PC-3 (cell line): ENCODE measurements around the gene TLX3. TPM values are rescaled to one million over a fixed set of nuclear protein-coding genes. Genes with fewer than 3 reads are reported as not detected.

Source experiments
- ATAC-seq: fragments of 200-7000 bp; cut with Tn5 transposase; 2 replicates; pipeline ENCODE4 v1.9.1; 2020; ENCODE audit warnings: mild to moderate bottlenecking, moderate library complexity
- BruUV-seq: library from RNA; stranded (reverse); fragments of 400-500 nt; replicated peaks from 2 replicates; lab custom pipeline; 2021; lab: Mats Ljungman, UMichigan
- CTCF ChIA-PET: fragments of 300-600 bp; sonication (Branson Sonifier 250); formaldehyde crosslinking; loops from one replicate; lab custom pipeline; 2022; ENCODE audit warnings: antibody characterized with exemption; lab: Charles Lee
- POLR2A ChIA-PET: fragments of 300-600 bp; sonication (Branson Sonifier 250); formaldehyde crosslinking; loops from one replicate; lab custom pipeline; 2022; ENCODE audit warnings: antibody characterized with exemption; ENCODE audit not compliant: unreplicated experiment; lab: Charles Lee
- DNase-seq: peaks from one replicate; pipeline ENCODE4 v3.0.0-alpha.2; 2015
- H2AFZ ChIP-seq: fragments of 300-600 bp; sonication (generic); 2 replicates; pipeline ENCODE4 v1.6.0; 2016; ENCODE audit warnings: antibody characterized with exemption, low read length
- H3F3A ChIP-seq: fragments of 300-600 bp; sonication (generic); one replicate; pipeline ENCODE4 v1.6.0; 2017; ENCODE audit warnings: antibody characterized with exemption, low read length, control low read depth, mild to moderate bottlenecking; ENCODE audit not compliant: unreplicated experiment
- H3K27ac ChIP-seq: fragments of 300-600 bp; sonication (generic); 2 replicates; pipeline ENCODE4 v1.5.1; 2016; ENCODE audit warnings: mild to moderate bottlenecking, low read length
- H3K27me3 ChIP-seq: fragments of 300-600 bp; sonication (generic); 2 replicates; pipeline ENCODE4 v1.6.1; 2016; ENCODE audit warnings: low read length, mixed read lengths
- H3K36me3 ChIP-seq: fragments of 300-600 bp; sonication (generic); 2 replicates; pipeline ENCODE4 v1.6.1; 2016; ENCODE audit warnings: low read depth, mixed run types, low read length, mixed read lengths
- H3K4me1 ChIP-seq: fragments of 300-600 bp; sonication (generic); 2 replicates; pipeline ENCODE4 v1.5.1; 2016; ENCODE audit warnings: low read length; ENCODE audit not compliant: insufficient read depth
- H3K4me2 ChIP-seq: fragments of 300-600 bp; sonication (generic); 2 replicates; pipeline ENCODE4 v1.6.0; 2016; ENCODE audit warnings: low read length
- H3K4me3 ChIP-seq: fragments of 300-600 bp; sonication (generic); 2 replicates; pipeline ENCODE4 v1.5.1; 2016; ENCODE audit warnings: mild to moderate bottlenecking, low read length, mixed read lengths
- H3K79me2 ChIP-seq: fragments of 300-600 bp; sonication (generic); 2 replicates; pipeline ENCODE4 v1.6.1; 2017; ENCODE audit warnings: low read length, mixed read lengths
- H3K9ac ChIP-seq: fragments of 300-600 bp; sonication (generic); 2 replicates; pipeline ENCODE4 v1.6.0; 2016; ENCODE audit warnings: mild to moderate bottlenecking, low read length
- H3K9me2 ChIP-seq: fragments of 300-600 bp; sonication (generic); replicated peaks from 2 replicates; pipeline ENCODE4 v1.6.1; 2016; ENCODE audit warnings: mixed run types, low read length, mixed read lengths
- H3K9me3 ChIP-seq: fragments of 300-600 bp; sonication (generic); 2 replicates; pipeline ENCODE4 v1.6.1; 2016; ENCODE audit warnings: low read length, mixed read lengths
- H4K20me1 ChIP-seq: fragments of 300-600 bp; sonication (generic); 2 replicates; pipeline ENCODE4 v1.6.1; 2016; ENCODE audit warnings: low read length, mixed read lengths
- CTCF ChIP-seq: fragments of 300-600 bp; sonication (generic); conservative IDR thresholded peaks from 2 replicates; pipeline ENCODE4 v1.5.1; 2017; ENCODE audit warnings: antibody characterized with exemption, low read depth, mild to moderate bottlenecking, low read length
- EZH2 ChIP-seq: fragments of 300-600 bp; sonication (generic); IDR thresholded peaks from one replicate; pipeline ENCODE4 v1.6.1; 2017; ENCODE audit warnings: antibody characterized with exemption, mild to moderate bottlenecking, low read length; ENCODE audit not compliant: unreplicated experiment
- EZH2phosphoT487 ChIP-seq: fragments of 300-600 bp; sonication (generic); IDR thresholded peaks from 2 replicates; pipeline ENCODE4 v1.6.1; 2018; ENCODE audit warnings: mild to moderate bottlenecking, antibody characterized with exemption, low read length, borderline replicate concordance
- intact Hi-C: fragments of 100-400 bp; cut with micrococcal nuclease; formaldehyde crosslinking; loops from 2 replicates; pipeline ENCODE4 v1.9.0; 2023
- total RNA-seq: library from RNA; depleted of rRNA; stranded (reverse); fragments of >200 nt; gene quantifications from 2 replicates; pipeline ENCODE4 v1.2.3, GENCODE V29; 2014

TLX3 gene
- total RNA-seq, 1 experiment from 2014 or later = not detected

DNA sequence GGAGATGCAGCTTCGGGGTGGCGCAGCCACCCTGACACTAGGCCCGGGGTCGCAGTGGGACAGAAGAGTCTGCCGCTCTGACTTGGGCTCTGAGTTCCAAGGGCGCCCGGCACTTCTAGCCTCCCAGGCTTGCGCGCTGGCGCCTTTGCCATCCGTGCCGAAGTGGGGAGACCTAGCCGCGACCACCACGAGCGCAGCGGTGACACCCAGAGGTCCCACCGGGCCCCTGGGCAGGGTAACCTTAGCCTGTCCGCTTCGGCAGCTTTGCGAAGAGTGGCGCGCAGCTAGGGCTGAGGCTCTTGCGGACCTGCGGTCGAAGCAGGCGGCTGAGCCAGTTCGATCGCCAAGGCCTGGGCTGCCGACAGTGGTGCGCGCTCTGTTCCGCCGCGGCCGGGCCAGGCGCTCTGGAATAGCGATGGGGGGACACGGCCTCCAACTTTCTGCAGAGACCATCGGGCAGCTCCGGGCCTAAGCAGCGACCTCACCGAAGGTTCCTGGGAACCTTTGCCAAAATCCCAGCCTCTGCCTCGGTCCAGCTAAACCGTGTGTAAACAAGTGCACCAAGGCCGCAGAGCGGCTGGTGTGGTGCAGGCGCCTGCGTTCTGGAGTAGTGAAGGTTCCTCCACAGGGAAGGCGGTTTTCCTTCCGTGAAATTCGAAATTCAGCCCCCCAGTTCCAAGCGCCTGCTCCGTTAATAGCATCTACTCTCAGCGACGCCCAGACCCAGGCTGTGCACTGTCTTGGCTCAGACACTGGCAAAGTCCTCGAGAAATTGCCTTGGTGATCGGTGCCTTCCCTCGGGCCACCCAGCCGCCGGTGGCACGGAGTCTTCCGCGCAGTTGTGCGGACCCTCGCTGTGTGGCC, 7.4 kb downstream of the TLX3 start:
- ATAC-seq (no peak), DNase-seq (no peak)
- CTCF ChIA-PET = no interaction called here
- H3K4me3 ChIP-seq = no peak overlapping the region
- H3K36me3 ChIP-seq = no peaks in the 10 kb centered on the region
- no TSS peak for BruUV-seq
- H3K79me2 ChIP-seq = no peaks in the 10 kb centered on the region
- H3K27me3 ChIP-seq = peaks cover 46% of the 10 kb centered on the region
- POLR2A ChIA-PET = no interaction called here
- H4K20me1 ChIP-seq = no peaks in the 10 kb centered on the region
- no peaks in the 10 kb centered on the region for H3K9me3 ChIP-seq
- no peaks in the 10 kb centered on the region for H3K9me2 ChIP-seq
- no peaks in the 10 kb centered on the region for H3F3A ChIP-seq
- H3K27ac ChIP-seq = no peak overlapping the region
- H3K9ac ChIP-seq = no peak overlapping the region
- intact Hi-C loops = no loop called here
- no peak for TF ChIP-seq EZH2phosphoT487
- no peak for TF ChIP-seq CTCF
- no peak overlapping the region for H2AFZ ChIP-seq
- H3K4me2 ChIP-seq = no peak overlapping the region
- H3K4me1 ChIP-seq = no peaks in the 10 kb centered on the region

GRCh38 chr5:171317230-171317629, 8.2 kb downstream of the TLX3 start:
- no peaks in the 10 kb centered on the region for H4K20me1 ChIP-seq
- no peaks in the 10 kb centered on the region for H3K4me1 ChIP-seq
- H3K9me3 ChIP-seq = no peaks in the 10 kb centered on the region
- ATAC-seq = no peak
- intact Hi-C loops = no loop called here
- no peaks in the 10 kb centered on the region for H3K9me2 ChIP-seq
- TF ChIP-seq EZH2phosphoT487 (no peak), EZH2 (no peak), CTCF (no peak)
- no peak overlapping the region for H3K9ac ChIP-seq
- POLR2A ChIA-PET = no interaction called here
- BruUV-seq = no TSS peak
- no peak for DNase-seq
- no peak overlapping the region for H3K4me3 ChIP-seq
- no peak overlapping the region for H2AFZ ChIP-seq
- H3K36me3 ChIP-seq = no peaks in the 10 kb centered on the region
- H3K27ac ChIP-seq = no peak overlapping the region
- no peak overlapping the region for H3K4me2 ChIP-seq
- H3F3A ChIP-seq = no peaks in the 10 kb centered on the region
- peaks cover 46% of the 10 kb centered on the region for H3K27me3 ChIP-seq
- CTCF ChIA-PET = no interaction called here
- H3K79me2 ChIP-seq = no peaks in the 10 kb centered on the region

DNA sequence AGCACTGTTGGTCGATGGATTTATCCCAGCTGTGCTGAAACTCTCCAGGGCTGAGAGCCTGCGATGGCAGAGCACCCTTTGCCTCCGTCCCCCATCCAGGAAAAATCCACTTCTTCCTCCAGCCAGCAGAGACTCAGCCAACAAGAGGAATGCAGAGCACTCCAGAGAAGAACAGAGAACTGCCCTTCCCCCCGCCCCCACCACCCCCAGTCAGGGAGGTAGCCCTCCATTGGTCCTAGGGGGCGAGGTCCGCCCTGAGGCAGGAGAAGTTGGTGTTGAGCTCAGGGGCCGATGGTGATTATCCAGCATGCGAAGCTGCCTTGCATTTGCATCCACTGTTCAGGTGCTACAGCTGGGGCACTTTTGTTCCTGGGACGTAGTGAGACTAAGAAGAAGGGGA, 9.0 kb downstream of the TLX3 start:
- TF ChIP-seq CTCF (no peak), EZH2phosphoT487 (no peak)
- ChIA-PET POLR2A (no interaction called here), CTCF (no interaction called here)
- Histone ChIP-seq H2AFZ (no peak overlapping the region), H3K9me3 (no peaks in the 10 kb centered on the region), H3K27ac (no peak overlapping the region), H3K9me2 (no peaks in the 10 kb centered on the region), H3K27me3 (peaks cover 49% of the 10 kb centered on the region), H3K4me1 (no peaks in the 10 kb centered on the region), H4K20me1 (no peaks in the 10 kb centered on the region), H3K79me2 (no peaks in the 10 kb centered on the region), H3K4me2 (no peak overlapping the region), H3F3A (no peaks in the 10 kb centered on the region), H3K9ac (no peak overlapping the region), H3K36me3 (no peaks in the 10 kb centered on the region), H3K4me3 (no peak overlapping the region)
- BruUV-seq = no TSS peak
- intact Hi-C loops = no loop called here
- DNase-seq (no peak), ATAC-seq (no peak)
